Heart left ventricle (tissue), 16 donors: Measurements from ENCODE around the gene CHERP. TPM values are rescaled to one million over a fixed set of nuclear protein-coding genes. Genes with fewer than 3 reads are reported as not detected.

Source experiments
- ATAC-seq, 4 donors: fragments of 200-7000 bp; cut with Tn5 transposase; one replicate each; pipeline ENCODE4 v1.9.1; 2020 to 2022; ENCODE audit warnings: moderate library complexity in 4 of 4, mild to moderate bottlenecking in 3 of 4, moderate number of reproducible peaks in 1 of 4
- DNase-seq, 5 donors: peaks; one replicate each; pipeline ENCODE4 v3.0.0-alpha.2; 2020
- H3K27ac ChIP-seq, 12 donors: fragments of 200-600 bp; sonication (generic) in 4 of 12; one replicate each; pipeline versions ENCODE4 v1.5.0 to v1.8.0; 2016 to 2022; ENCODE audit warnings: mild to moderate bottlenecking in 2 of 12
- H3K27me3 ChIP-seq, 9 donors: fragments of 200-600 bp; sonication (generic) in 2 of 9; one replicate each; pipeline versions ENCODE4 v1.5.1 to v1.8.0; 2016 to 2022; ENCODE audit warnings: mild to moderate bottlenecking in 3 of 9
- H3K36me3 ChIP-seq, 9 donors: fragments of 200-600 bp; sonication (generic) in 2 of 9; one replicate each; pipeline versions ENCODE4 v1.5.0 to v1.8.0; 2018 to 2022; ENCODE audit warnings: mild to moderate bottlenecking in 2 of 9
- H3K4me1 ChIP-seq, 12 donors: fragments of 200-600 bp; sonication (generic) in 4 of 12; one replicate each; pipeline versions ENCODE4 v1.5.0 to v1.8.0; 2016 to 2022; ENCODE audit warnings: mild to moderate bottlenecking in 3 of 12
- H3K4me3 ChIP-seq, 12 donors: fragments of 200-600 bp; sonication (generic) in 4 of 12; one replicate each; pipeline versions ENCODE4 v1.5.0 to v1.8.0; 2017 to 2022; ENCODE audit warnings: mild to moderate bottlenecking in 9 of 12, moderate library complexity in 4 of 12
- H3K9me3 ChIP-seq, 12 donors: fragments of 200-600 bp; sonication (generic) in 4 of 12; one replicate each; pipeline versions ENCODE4 v1.5.0 to v1.8.0; 2016 to 2022; ENCODE audit warnings: mild to moderate bottlenecking in 1 of 12
- CTCF ChIP-seq, 12 donors: fragments of 200-600 bp; sonication (generic) in 4 of 12; IDR thresholded peaks; one replicate each; pipeline versions ENCODE4 v1.5.0 to v1.8.0; 2018 to 2022; ENCODE audit warnings: antibody characterized with exemption in 12 of 12, mild to moderate bottlenecking in 5 of 12
- POLR2A ChIP-seq, 2 donors: fragments of 450-650 bp; IDR thresholded peaks; one replicate each; pipeline ENCODE4 v1.6.1; 2017; ENCODE audit warnings: antibody characterized with exemption in 2 of 2, mild to moderate bottlenecking in 2 of 2, moderate library complexity in 2 of 2
- WGBS, 4 donors: extraction: QIAGEN DNeasy Blood & Tissue Kit in 2 of 4; methylation state at CpG; one replicate each; pipeline versions ENCODE4 v1.1.5 to v1.1.7; 2013 to 2018; 5-methylcytosine and 5-hydroxymethylcytosine counted together
- intact Hi-C, 10 donors: fragments of 100-400 bp; cut with DNase I; formaldehyde crosslinking; loops; one replicate each; pipeline versions ENCODE4 v1.11.1 to v1.14.2; 2022
- polyA plus RNA-seq, 2 donors: library from polyadenylated mRNA; stranded (reverse); fragments of 200-250 nt; gene quantifications; one replicate each; pipeline ENCODE4 v1.2.3, GENCODE V29; 2013
- total RNA-seq, 9 donors: library from RNA; depleted of rRNA in 2 of 9; stranded (reverse); fragments of >200 nt in 2 of 9; fragmentation: NEBNext Ultra II Directional in 3 of 9; extraction: Animal tissue kit (Norgen Biotek cat#: 25700) in 3 of 9; gene quantifications; one replicate each; pipeline versions ENCODE4 v1.1.0 to v1.2.4, GENCODE V29; 2016 to 2023
- donor health status: ischemic (EF 13 %, LVEDD 7.1; RV severe dilation, severe dysfunction).
- donor health status: healthy with polysubstance abuse.
- donor health status: DM: no; HTN: yes; CAD: no.
- donor health status: DM: no; HTN: no; CAD: no.
- donor health status: ischemic (EF 25% LVEDD 6.9; RV normal size, moderate dysfunction).
- donor health status: ischemic (EF 25% LVEDD 5.7; RV mildly dilated, moderate dysfunction).
- donor health status: healthy.
- donor health status: DM: yes; HTN: yes; CAD: no.
- donor health status: ischemic (EF 35%, LVEDD 5.7; RV mildly dilated, moderate dysfunction).
- donor health status: nonischemic (EF 11% LVEDD 7.7; RV severe dilation, severe dysfunction).
- donor health status: DM: yes; HTN: yes; CAD: no.
- donor health status: PGD.
- donor health status: ischemic (EF 29% LVEDD 5.4; RV normal size, mild dysfunction).
- donor health status: nonischemic (EF 23%, LVEDD 6.1; RV moderate dilation, normal function).

The CHERP gene
- total and polyA plus RNA-seq, 11 donors: 5.7 to 24.6 (median 16.1) TPM

GRCh38 chr19:16584248-16585093 lies 42.2 kb upstream of the CHERP start:
- no peaks in the 10 kb centered on the region for H3K27me3 ChIP-seq
- peaks cover 21 to 99% (median 86%) of the 10 kb centered on the region in 12 donors for H3K4me1 ChIP-seq
- no peaks in the 10 kb centered on the region for H3K9me3 ChIP-seq
- peaks cover 0 to under 1% (median 0%) of the 10 kb centered on the region in 9 donors for H3K36me3 ChIP-seq
- peak; percentile 84 to 89 (median 88) for DNase-seq
- H3K27ac ChIP-seq: peak overlapping the region in 11 of 12 donors; percentile 7 to 87 (median 55)
- intact Hi-C loops: loop anchor here in 4 of 10 donors (5.0 kb wide), 3 partner anchors 38 to 43 kb away; partner anchors contain the start of genes MED26 (in 3 of the 4) and CHERP (in 1 of the 4)
- ATAC-seq: peak; percentile 62 to 86 (median 70)
- WGBS, 4 donors: 6 to 12% (median 10%) methylated on average over 15 of the region's 15 CpGs
- TF ChIP-seq CTCF (IDR thresholded peaks at IDR 0.05) (no peak), POLR2A (IDR thresholded peaks at IDR 0.05) (no peak)
- H3K4me3 ChIP-seq: peak overlapping the region in 8 of 12 donors; percentile 7 to 56 (median 16)

DNA sequence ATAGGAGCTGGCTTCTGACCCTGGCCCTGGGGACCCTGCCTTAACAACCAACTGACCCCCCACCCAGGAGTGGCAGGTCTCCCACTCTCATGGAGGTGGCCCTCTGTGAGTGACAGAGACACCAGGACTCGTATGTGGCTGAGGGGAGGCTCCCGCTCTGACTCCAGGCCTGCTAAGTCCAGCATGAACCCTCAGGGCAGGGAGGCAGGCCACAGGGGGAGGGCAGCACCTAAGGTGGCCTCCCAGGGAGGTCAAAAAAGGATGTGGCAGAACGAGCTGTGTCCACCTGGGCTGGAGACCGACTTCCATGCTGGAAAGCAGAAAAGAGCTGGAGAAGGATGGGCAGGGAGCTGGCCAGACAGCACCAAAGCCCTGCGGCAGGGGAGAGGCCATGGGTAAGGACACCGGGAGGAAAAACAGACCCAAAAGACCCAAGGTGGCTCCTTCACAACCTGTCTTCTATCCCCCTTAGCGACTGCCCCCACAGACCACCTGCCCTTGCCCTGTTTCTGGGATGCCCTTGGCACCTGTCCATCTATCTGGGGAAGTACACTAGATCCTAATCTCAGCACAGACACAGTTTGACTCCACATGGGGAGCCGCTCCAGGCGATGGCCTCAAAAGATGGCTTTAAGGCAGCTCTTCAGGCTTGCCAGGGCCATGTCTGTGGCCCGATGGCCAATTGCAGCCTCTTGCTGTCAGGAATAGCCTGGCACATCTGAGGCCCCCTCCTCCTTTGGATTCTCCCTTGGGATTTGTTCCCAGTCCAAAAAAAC lies 40.4 kb upstream of the CHERP start:
- H3K9me3 ChIP-seq: no peaks in the 10 kb centered on the region
- no peaks in the 10 kb centered on the region for H3K27me3 ChIP-seq
- 78 to 90% (median 86%) methylated on average over 10 of the region's 10 CpGs for WGBS, 4 donors
- TF ChIP-seq POLR2A (IDR thresholded peaks at IDR 0.05): no peak
- no peak for TF ChIP-seq CTCF (IDR thresholded peaks at IDR 0.05)
- H3K36me3 ChIP-seq: peaks cover 0 to 18% (median 11%) of the 10 kb centered on the region in 9 donors
- H3K27ac ChIP-seq: peak overlapping the region in 3 of 12 donors; percentile 17 to 84 (median 74)
- no peak overlapping the region for H3K4me3 ChIP-seq
- intact Hi-C loops: no loop called here
- no peak for ATAC-seq
- H3K4me1 ChIP-seq: peaks cover 10 to 85% (median 68%) of the 10 kb centered on the region in 12 donors
- no peak for DNase-seq

- no peak for TF ChIP-seq CTCF (IDR thresholded peaks at IDR 0.05)
- no peak for TF ChIP-seq POLR2A (IDR thresholded peaks at IDR 0.05)
- H3K27ac ChIP-seq: peak overlapping the region in 8 of 12 donors; percentile 20 to 84 (median 49)
- intact Hi-C loops: no loop called here
- no peaks in the 10 kb centered on the region for H3K9me3 ChIP-seq
- H3K4me3 ChIP-seq: no peak overlapping the region
- WGBS, 4 donors: 80 to 91% (median 84%) methylated on average over 6 of the region's 6 CpGs
- peaks cover 0 to 25% (median 17%) of the 10 kb centered on the region in 9 donors for H3K36me3 ChIP-seq
- H3K4me1 ChIP-seq: peaks cover 4 to 84% (median 64%) of the 10 kb centered on the region in 12 donors
- H3K27me3 ChIP-seq: no peaks in the 10 kb centered on the region
- DNase-seq: no peak
- ATAC-seq: no peak
These were observed 39.7 kb upstream of the CHERP start for GRCh38 chr19:16581971-16582343.
